Upper lobe of right lung (tissue), 1 donor: ENCODE results near the gene GP5. TPM values are rescaled to one million over a fixed set of nuclear protein-coding genes. Genes with fewer than 3 reads are reported as not detected.

Source experiments
- ATAC-seq: fragments of 200-7000 bp; cut with Tn5 transposase; one replicate; pipeline ENCODE4 v1.9.1; 2020; ENCODE audit warnings: mild to moderate bottlenecking, moderate library complexity
- DNase-seq: peaks from one replicate; pipeline ENCODE4 v3.0.0-alpha.2; 2020
- H3K27ac ChIP-seq: fragments of 200-600 bp; one replicate; pipeline ENCODE4 v1.8.0; 2022
- H3K27me3 ChIP-seq: fragments of 200-600 bp; one replicate; pipeline ENCODE4 v1.8.0; 2022; ENCODE audit warnings: mild to moderate bottlenecking
- H3K36me3 ChIP-seq: fragments of 200-600 bp; one replicate; pipeline ENCODE4 v1.8.0; 2022
- H3K4me1 ChIP-seq: fragments of 200-600 bp; one replicate; pipeline ENCODE4 v1.8.0; 2022
- H3K4me3 ChIP-seq: fragments of 200-600 bp; one replicate; pipeline ENCODE4 v1.8.0; 2022; ENCODE audit warnings: mild to moderate bottlenecking
- H3K9me3 ChIP-seq: fragments of 200-600 bp; one replicate; pipeline ENCODE4 v1.8.0; 2022
- intact Hi-C: fragments of 100-400 bp; cut with DNase I; formaldehyde crosslinking; loops from one replicate; pipeline ENCODE4 v1.11.0; 2022
- total RNA-seq: library from RNA; stranded (reverse); fragmentation: NEBNext Ultra II Directional; extraction: Animal tissue kit (Norgen Biotek cat#: 25700); gene quantifications from one replicate; pipeline ENCODE4 v1.2.1, GENCODE V29; 2021
- TF ChIP-seq, protein P1 (sequence below): fragments of 200-600 bp; IDR thresholded peaks from one replicate; pipeline ENCODE4 v1.8.0; 2022; ENCODE audit warnings: antibody characterized with exemption
- donor health status: DM: no; HTN: yes; CAD: no; lungs with severe emphysema.

Gene GP5
- total RNA-seq, 1 donor from 2014 or later: 0.26 TPM

DNA sequence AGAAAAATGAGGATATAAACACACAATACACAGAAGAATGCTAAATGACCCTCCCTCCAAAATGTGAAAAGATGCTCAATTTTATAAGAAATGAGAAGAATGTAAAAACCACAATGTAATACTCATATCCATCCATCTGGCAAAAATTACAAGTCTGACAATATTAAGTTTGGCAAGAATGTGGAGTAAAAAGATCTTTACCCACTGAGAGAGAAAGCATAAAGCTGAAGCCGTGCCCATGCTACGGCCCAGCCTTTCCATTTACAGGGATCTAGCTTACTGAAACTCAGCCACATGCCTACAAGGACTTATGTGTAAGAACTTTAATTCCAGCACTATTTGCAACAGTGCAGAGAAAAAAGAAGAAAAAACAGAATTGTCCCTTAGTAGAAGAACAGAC is 44.8 kb upstream of the GP5 start:
- ATAC-seq (no peak), DNase-seq (no peak)
- TF ChIP-seq, protein P1, sequence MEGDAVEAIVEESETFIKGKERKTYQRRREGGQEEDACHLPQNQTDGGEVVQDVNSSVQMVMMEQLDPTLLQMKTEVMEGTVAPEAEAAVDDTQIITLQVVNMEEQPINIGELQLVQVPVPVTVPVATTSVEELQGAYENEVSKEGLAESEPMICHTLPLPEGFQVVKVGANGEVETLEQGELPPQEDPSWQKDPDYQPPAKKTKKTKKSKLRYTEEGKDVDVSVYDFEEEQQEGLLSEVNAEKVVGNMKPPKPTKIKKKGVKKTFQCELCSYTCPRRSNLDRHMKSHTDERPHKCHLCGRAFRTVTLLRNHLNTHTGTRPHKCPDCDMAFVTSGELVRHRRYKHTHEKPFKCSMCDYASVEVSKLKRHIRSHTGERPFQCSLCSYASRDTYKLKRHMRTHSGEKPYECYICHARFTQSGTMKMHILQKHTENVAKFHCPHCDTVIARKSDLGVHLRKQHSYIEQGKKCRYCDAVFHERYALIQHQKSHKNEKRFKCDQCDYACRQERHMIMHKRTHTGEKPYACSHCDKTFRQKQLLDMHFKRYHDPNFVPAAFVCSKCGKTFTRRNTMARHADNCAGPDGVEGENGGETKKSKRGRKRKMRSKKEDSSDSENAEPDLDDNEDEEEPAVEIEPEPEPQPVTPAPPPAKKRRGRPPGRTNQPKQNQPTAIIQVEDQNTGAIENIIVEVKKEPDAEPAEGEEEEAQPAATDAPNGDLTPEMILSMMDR: no peak
- Histone ChIP-seq H3K4me3 (no peak overlapping the region), H3K36me3 (peaks cover 87% of the 10 kb centered on the region), H3K27me3 (no peaks in the 10 kb centered on the region), H3K27ac (no peak overlapping the region), H3K9me3 (no peaks in the 10 kb centered on the region), H3K4me1 (no peaks in the 10 kb centered on the region)
- intact Hi-C loops: no loop called here

DNA sequence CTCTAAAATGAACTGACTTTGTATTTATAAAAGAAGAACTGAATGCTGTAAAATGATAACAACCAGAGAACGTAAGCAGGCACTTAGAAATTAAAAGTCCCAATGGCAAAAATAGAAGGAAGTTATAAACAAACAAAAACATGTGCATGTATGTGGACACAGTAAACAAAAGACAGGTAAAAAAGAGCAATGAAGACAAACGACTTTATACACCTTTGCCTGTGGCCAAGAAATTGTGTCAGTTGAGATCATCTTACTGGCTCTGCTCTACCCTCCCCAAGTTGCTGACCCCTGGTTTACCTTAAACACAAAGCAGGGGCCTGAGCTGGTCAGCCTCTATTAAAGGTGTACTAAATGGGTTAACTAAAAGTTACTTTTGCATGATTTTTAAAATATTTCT is 41.7 kb upstream of the GP5 start:
- H3K4me3 ChIP-seq: no peak overlapping the region
- H3K27me3 ChIP-seq: no peaks in the 10 kb centered on the region
- H3K27ac ChIP-seq: no peak overlapping the region
- H3K9me3 ChIP-seq: no peaks in the 10 kb centered on the region
- H3K36me3 ChIP-seq: peaks cover 88% of the 10 kb centered on the region
- ATAC-seq (no peak), DNase-seq (no peak)
- TF ChIP-seq, protein P1: no peak
- H3K4me1 ChIP-seq: no peaks in the 10 kb centered on the region
- intact Hi-C loops: no loop called here

DNA sequence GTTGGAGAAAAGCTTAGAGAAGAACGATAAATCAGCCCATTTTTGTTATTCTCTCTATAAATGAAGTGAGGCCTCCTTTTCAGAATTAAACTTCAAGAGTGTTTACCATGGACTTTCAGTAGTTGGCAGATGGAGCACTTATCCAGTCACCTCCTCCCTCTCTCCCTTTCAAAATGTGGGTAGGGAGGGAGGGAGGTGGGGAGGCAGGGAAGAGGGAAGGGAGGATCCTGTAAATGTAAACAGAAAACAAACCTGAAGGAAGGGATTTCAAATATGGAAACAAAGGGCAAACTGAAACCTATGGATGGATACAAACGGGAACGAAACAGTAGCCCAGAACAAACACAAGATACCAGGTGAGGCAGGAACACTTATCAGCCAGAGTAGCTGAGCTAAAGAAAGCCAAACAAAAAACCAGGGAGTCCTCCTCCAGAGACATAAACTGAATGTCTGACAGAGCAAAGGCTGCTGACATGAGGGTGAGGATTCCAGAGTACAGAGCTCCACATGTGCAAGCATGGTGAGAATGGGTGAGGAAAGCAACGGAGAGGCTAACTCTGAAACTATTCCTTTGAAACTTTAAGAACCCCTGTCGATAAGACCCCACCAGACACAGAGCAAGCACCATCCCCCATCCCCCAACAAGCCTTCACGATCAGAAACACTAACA is 41.0 kb upstream of the GP5 start:
- H3K4me3 ChIP-seq: no peak overlapping the region
- ATAC-seq (peak; percentile 25), DNase-seq (no peak)
- TF ChIP-seq, protein P1: no peak
- H3K4me1 ChIP-seq: no peaks in the 10 kb centered on the region
- H3K9me3 ChIP-seq: no peaks in the 10 kb centered on the region
- H3K27ac ChIP-seq: no peak overlapping the region
- H3K36me3 ChIP-seq: peaks cover 88% of the 10 kb centered on the region
- H3K27me3 ChIP-seq: no peaks in the 10 kb centered on the region
- intact Hi-C loops: no loop called here

DNA sequence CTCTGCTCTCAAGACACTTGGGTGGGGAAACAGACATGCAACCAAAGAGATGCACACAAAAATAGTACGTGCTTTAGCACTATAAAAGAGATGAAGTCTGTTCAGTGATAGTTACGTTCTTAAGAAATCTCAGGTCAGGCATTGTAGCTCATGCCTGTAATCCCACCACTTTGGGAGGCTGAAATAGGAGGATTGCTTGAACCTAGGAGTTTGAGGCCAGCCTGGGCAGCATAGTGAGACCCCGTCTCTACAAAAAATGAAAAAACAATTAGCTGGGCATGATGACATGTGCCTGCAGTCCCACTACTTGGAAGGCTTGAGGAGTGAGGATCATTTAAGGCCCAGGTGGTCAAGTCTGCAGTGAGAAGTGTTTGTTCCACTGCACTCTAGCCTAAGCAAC is 35.4 kb upstream of the GP5 start:
- DNase-seq (no peak), ATAC-seq (no peak)
- Histone ChIP-seq H3K4me1 (no peaks in the 10 kb centered on the region), H3K4me3 (no peak overlapping the region), H3K27me3 (no peaks in the 10 kb centered on the region), H3K27ac (no peak overlapping the region), H3K36me3 (peaks cover 99% of the 10 kb centered on the region), H3K9me3 (no peaks in the 10 kb centered on the region)
- TF ChIP-seq, protein P1: no peak
- intact Hi-C loops: no loop called here

DNA sequence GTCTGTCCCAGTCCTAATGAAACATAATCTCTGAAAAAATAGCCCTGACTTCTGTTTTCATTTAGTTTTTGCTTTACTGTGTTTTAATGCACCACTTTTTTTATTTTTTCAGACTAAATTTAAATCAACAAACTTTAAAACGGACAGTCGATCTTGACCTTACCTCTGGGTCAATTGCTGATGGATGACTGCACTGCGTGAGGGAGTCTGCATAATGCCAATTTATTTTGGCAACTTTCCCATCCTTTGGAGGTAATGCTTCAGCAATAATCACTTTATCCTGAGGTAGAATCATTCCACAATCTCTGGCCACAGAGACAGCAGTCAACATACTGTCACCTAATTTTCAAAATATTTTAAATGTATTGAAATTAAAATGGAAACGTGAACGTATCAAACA is 32.5 kb upstream of the GP5 start:
- TF ChIP-seq, protein P1: no peak
- Histone ChIP-seq H3K27ac (no peak overlapping the region), H3K4me1 (no peaks in the 10 kb centered on the region), H3K9me3 (no peaks in the 10 kb centered on the region), H3K4me3 (no peak overlapping the region), H3K36me3 (peaks cover 97% of the 10 kb centered on the region), H3K27me3 (no peaks in the 10 kb centered on the region)
- ATAC-seq (no peak), DNase-seq (no peak)
- intact Hi-C loops: no loop called here

DNA sequence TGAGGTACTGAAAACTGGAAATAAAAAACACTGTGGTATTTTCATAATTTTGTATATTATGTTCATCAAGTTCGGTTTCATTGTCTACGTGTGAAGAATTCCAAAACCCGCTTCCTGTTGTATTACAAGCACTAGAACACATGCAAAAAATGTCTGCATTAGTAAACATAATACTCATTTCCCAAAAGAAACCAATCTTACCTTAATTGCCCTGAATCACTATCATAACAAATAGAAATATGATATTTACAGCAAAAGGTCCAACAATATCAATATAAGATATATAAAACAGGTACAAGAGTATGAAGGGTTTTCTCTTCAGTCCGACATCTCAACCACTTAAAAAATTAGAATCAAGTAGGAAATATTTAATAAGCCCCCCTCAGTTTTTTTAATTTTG is 26.3 kb upstream of the GP5 start:
- ATAC-seq (no peak), DNase-seq (no peak)
- H3K36me3 ChIP-seq: peaks cover 71% of the 10 kb centered on the region
- TF ChIP-seq, protein P1: no peak
- no peaks in the 10 kb centered on the region for H3K4me1 ChIP-seq
- intact Hi-C loops: no loop called here
- no peak overlapping the region for H3K4me3 ChIP-seq
- H3K27ac ChIP-seq: no peak overlapping the region
- no peaks in the 10 kb centered on the region for H3K27me3 ChIP-seq
- no peaks in the 10 kb centered on the region for H3K9me3 ChIP-seq
